CD4-positive, alpha-beta T cell treated with Interferon gamma for 1 hour (primary cell): ENCODE measurements around the gene NAALADL2.

Experiments used
- DNase-seq: peaks from one replicate; pipeline ENCODE4 v3.0.0-alpha.2; 2020

Gene NAALADL2

DNA sequence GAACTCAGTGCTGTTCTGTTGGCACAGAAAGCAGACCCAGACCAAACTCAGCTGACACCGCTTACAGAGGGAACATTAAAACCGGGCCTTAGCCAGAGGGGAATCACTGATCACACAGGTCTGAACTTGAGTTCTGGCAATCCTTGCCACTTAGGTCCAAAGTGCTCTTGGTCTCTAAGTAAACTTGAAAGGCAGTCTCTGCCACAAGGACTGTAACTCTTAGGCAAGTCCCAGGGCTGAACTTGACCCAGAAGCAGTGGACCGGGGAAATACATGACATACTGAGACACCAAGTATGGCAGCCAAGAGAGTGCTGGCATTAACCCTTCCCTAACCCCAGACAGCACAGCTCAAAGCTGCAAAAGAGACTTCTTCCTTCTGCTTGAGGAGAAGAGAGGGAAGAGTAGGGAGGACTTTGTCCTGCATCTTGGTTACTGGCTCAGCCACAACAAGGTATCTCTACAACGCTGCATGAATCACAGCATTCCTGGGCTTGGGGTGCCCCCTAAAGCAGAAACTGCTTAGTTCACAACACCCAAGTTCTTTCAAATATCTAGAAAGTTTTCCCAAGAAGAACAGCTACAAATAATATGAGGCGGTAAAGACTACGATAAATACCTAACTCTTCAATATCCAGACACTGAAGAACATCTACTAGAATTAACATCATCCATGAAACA, 32.5 kb downstream of the NAALADL2 start:
- no peak for DNase-seq

DNA sequence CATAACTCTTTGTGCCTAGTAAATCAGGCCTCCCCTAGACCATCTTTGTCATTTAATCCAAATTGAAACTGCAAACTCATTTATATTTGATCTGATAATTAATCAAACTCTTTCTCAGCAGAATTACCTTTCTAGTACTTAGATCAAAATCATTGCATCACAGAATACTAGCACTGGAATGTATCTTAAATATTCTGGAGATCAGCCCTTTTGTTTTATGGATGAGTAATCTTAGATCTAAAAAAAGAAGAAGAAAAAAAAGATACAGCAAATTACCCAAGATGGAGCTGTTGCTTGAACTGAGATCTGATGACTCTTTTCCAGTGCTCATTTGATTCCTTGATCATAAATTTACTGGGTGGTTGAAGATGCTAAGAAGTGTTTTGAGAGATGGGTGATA, 47.9 kb downstream of the NAALADL2 start:
- DNase-seq = no peak

- DNase-seq = no peak
Observed at GRCh38 chr3:174907628-174908407, 48.7 kb downstream of the NAALADL2 start.

GRCh38 chr3:174931473-174932353, 72.6 kb downstream of the NAALADL2 start:
- no peak for DNase-seq

DNA sequence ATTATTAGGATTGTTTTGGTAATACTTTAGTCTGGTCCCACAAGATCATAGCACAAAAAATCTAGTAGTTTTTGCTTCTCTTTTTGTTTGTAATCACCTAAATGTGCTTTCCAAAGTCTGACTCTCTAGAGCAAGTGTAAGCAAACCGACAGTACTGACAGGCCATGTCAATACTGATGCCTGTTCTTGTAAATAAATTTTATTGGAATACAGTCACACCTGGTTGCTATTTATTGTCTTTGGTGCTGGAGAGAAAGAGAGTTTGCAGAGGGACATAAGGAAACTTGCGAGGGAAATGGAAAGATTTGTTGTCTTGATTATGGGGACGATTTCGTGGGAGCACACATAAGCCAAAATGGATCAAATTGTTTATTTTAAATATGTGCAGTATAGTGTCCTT, 77.5 kb downstream of the NAALADL2 start:
- DNase-seq = no peak

- DNase-seq = no peak
Observed at GRCh38 chr3:174937478-174937877, 78.3 kb downstream of the NAALADL2 start.

DNA sequence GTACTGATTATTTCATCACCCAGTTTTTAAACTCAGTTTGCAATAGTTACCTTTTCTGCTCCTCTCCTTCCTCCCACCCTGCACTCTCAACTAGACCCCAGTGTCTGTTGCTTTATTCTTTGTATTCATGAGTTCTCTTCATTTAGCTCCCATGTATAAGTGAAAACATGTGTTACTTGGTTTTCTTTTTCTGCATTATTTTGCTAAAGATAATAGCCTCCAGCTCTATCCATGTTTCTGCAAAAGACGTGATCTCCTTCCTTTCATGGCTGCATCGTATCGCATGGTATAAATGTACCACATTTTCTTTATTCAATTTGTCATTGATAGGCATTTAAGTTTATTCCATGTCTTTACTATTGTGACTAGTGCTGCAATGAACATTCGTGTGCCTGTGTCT, 79.0 kb downstream of the NAALADL2 start:
- no peak for DNase-seq

DNA sequence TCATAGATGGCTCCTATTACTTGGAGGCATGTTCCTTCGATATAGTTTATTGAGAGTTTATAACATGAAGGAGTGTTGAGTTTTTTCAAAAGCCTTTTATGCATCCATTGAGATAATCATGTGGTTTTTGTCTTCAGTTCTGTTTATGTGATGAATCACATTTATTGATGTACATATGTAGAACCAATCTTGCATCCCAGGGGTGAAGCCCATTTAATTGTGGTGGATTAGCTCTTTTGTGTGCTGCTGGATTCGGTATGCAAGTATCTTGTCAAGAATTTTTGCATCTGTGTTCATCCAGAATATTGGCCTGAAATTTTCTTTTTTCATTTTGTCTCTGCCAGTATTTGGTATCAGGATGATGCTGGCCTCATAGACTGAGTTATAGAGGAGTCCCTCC, 81.0 kb downstream of the NAALADL2 start:
- DNase-seq = no peak

- no peak for DNase-seq
Observed at GRCh38 chr3:174945276-174945675, 86.1 kb downstream of the NAALADL2 start.

DNA sequence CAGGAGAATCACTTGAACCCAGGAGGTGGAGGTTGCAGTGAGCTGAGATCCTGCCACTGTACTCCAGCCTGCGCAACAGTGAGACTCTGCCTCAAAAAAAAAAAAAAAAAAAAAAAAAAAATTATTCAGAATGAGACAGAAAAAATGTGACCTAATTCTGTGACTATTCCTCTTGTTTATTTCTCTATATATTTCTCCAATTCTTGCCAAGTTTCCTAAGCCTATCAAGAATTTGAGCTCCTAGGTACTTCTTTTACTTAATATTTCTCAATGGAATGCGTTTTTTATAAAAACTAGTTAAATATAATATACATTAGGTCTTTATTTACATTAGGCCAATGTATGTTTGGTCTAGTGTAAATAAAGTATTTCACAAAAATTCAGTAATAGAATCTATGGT, 86.8 kb downstream of the NAALADL2 start:
- no peak for DNase-seq

DNA sequence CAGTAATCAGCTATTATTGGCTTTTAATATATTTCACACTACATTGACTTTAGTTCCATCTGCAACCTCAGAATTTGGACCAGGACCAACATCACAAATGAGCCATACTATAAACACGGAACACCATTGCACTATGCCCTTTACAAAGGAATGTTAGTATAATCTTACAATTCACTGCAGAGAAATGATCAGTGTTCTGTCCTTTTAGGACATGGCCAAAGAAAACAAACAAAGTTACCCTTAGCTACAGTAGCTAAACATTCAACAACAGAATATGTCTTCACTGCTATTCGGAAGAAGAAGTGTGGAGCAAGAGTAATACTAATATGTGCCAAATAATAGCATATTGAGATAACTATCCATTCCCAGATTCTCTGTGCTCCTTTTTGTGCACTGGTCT, 90.4 kb downstream of the NAALADL2 start:
- no peak for DNase-seq

DNA sequence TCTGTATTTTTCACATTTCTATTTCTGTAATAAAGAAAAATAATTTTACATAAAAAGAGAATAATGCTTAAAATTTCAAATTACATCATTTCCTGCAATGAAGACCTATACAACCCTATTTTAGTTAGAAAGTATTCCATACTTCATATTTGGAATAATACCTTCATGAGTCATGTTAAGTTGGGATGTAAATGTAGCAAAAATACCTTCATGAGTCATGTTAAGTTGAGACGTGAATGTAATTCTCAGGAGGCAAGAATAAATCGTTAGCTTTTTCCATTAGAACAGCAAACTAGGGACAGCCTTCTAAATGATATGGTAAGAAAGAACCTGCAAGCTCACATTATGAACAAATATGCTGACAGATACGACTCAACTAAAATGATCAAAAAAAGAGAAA, 91.9 kb downstream of the NAALADL2 start:
- DNase-seq = no peak

DNA sequence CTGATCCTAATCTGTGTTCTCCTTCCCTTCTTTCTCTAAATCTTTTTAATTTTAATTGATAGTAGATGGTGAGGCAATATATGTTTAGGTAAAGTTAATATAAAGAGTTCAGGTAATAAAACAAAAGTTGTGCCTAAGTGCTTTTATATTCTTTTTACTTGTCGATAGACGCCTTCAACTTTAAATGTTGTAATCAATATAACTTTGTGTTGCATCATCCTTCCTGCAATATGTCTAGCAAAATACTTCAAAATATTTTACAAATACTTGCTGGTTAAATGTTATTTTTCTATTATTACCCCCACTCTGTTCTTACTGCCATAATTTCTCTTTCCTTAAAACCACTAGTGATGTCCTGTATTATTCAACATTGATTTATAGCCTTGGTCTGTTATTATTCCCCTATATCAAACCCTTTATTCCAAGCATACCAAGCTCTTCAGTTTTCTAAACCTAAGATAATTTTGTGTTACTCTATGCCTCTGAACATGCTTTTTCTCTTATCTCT, 92.4 kb downstream of the NAALADL2 start:
- DNase-seq = no peak

DNA sequence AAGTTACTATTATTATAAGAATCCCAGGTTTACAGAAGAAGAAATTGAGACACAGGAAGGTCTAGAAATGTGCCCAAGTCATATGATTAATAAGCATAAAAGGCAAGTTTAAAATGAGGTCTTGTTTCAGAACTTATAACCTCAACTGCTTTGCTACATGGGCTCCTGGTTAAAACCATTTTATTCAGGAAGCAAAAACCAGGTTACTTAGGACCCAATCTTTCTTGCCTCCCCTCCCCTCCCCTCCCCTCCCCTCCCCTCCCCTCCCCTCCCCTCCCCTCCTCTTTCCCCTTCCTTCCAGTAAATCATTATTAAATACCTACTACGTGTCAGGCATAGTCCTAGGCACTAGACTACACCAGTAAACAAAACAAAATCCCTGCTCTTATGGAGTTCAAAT, 93.9 kb downstream of the NAALADL2 start:
- DNase-seq = no peak

DNA sequence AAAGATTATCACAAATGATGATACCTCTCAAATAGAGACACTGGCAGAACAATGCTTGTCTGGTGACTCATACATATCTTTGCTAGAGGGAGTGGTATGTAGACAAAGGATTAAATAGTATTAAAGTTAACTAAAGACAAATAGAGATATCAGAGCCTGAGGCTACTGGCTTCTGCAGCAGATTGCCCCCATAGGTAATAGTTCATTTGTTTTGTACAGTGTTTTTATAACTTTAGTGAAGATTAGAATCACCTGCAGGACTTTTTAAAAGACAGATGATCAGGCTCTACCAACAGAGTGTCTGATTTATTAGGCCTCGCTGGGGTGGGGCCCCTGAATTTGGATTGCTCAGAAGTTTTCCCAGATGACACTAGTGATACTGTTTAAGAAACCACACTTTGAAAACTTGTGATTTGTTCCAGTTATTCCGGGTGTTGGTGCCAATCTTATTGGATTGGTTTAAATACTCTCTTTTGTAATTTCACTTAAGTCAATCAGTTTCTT, 96.4 kb downstream of the NAALADL2 start:
- no peak for DNase-seq

GRCh38 chr3:174957081-174957480, 97.9 kb downstream of the NAALADL2 start:
- DNase-seq = no peak

DNA sequence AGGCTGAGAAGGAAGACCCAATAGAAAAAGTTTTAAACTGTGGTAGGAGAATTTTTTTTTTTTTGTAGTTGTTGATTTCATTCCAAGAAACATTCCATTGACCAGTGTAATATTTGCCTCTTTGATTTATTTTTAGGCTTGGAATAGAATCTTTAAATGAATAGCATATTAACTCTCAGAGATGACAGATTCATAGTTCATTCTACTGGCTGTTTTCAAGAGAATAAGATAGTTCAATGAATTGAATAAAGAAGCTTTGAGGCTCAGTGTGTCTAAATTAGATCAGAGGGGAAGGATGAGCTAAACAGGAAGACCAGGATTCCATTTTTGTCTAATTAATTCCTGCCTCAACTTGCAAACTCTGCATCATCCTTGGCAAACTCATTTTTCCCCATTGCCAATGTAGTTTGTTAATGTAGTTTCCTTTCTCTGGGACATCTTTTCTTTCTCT, 98.4 kb downstream of the NAALADL2 start:
- no peak for DNase-seq

DNA sequence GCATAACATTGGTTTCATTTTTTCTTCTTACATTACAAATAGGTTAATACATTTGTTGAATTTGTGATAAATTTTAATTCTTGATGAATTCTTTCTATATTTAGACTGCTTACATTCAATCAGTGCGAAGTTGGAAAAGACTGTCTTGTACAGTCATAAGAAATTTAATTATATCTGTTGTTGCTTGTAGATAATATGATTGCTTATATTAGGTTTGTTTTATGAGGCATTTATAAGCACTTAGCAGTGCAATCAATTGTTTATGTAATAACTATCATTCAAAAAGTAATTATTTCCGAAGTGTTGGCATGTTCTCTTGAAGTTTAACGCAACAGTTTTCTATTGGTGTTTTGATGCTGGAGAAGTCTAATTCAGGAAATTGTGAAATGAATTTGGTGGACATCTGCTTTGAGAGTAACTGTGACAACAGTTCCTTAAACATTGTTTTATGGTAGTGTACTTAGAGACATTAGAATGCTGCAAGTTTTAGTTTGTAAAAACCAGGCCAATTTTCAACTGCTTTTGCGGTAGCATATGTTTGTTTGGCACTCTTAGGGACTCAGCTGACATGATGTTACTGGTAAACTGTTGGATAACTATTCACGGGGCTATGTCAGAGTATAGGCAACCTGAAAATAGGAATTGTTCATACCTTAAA, 99.7 kb downstream of the NAALADL2 start:
- no peak for DNase-seq

GRCh38 chr3:174959556-174960065, 100.5 kb downstream of the NAALADL2 start:
- no peak for DNase-seq

DNA sequence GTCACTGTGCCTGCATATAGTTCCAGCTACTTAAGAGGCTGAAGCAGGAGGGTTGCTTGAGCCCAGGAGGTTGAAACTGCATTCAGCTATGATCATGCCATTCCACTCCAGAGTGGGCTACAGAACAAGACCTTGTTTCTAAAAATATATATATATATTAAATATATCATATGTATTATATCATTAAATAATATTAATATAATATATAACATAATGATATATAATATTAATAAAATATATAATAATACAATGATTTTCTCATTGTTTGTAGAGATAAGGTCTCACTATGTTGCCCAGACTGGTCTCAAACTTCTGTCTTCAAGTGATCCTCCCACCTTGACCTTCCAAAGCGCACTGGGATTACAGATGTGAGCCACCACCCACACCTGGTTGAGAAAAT, 101.8 kb downstream of the NAALADL2 start:
- no peak for DNase-seq

DNA sequence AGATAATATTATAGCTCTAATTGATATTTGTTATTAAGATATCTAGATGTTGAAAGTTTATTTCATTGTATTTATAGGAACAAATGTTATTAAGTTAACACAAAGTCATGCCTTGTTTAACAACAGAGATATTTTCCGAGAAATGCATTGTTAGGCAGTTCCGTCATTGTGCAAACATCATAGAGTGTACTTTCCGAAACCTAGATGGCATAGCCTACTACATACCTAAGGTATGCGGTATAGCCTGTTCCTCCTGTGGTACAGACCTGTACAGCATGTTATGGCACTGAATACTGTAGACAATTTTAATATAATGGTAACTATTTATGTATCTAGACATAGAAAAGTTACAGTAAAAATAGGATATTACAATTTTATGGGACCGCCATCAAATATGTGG, 114.3 kb downstream of the NAALADL2 start:
- DNase-seq = no peak

GRCh38 chr3:174986685-174987084, 127.6 kb downstream of the NAALADL2 start:
- no peak for DNase-seq
